Mammary microvascular endothelial cell (primary cell): ENCODE measurements around the gene CT45A1. TPM values are rescaled to one million over a fixed set of nuclear protein-coding genes. Genes with fewer than 3 reads are reported as not detected.

Source experiments
- total RNA-seq: library from RNA; depleted of rRNA; stranded (reverse); fragments of >200 nt; gene quantifications from 2 replicates; pipeline ENCODE4 v1.2.3, GENCODE V29; 2015

The CT45A1 gene
- not detected in 2 replicates for total RNA-seq

GRCh38 chrX:135713183-135713689, at the start of gene CT45A1:
CT45A1 (plus strand) TSS chrX:135713639; CDS start chrX:135718941, 5,302 bp downstream.

GRCh38 chrX:135768091-135768490, 54.7 kb downstream of the CT45A1 start, which contains the start of gene CT45A3:
CT45A3 (minus strand) TSS chrX:135768191; CDS start chrX:135764444, 3,747 bp downstream.

Other genes with a start within 250 kb of the CT45A1 start
- gene INTS6L, start 193.0 kb upstream of the CT45A1 start, total RNA-seq, result 0.93 and 1.5 TPM in 2 replicates
- gene CT45A3, start 54.6 kb downstream of the CT45A1 start, total RNA-seq, result not detected in 2 replicates
- gene CT45A5, start 71.9 kb downstream of the CT45A1 start, total RNA-seq, result not detected in 2 replicates
- gene CT45A6, start 89.1 kb downstream of the CT45A1 start, total RNA-seq, result not detected in 2 replicates
- not detected in 2 replicates for gene CT45A2, start 106.4 kb downstream of the CT45A1 start, total RNA-seq
- gene CT45A7, start 123.6 kb downstream of the CT45A1 start, total RNA-seq, result not detected in 2 replicates
- gene CT45A8, start 140.9 kb downstream of the CT45A1 start, total RNA-seq, result not detected in 2 replicates
- gene CT45A9, start 158.2 kb downstream of the CT45A1 start, total RNA-seq, result not detected in 2 replicates
- gene CT45A10, start 179.8 kb downstream of the CT45A1 start, total RNA-seq, result not detected in 2 replicates
- gene SAGE1, start 180.1 kb downstream of the CT45A1 start, total RNA-seq, result not detected in 2 replicates